Measurements from ENCODE around the gene CTDP1.

The CTDP1 gene

GRCh38 chr18:79644666-79645057 lies 34.9 kb upstream of the CTDP1 start (continued):
- TF ChIP-seq, protein P1, sequence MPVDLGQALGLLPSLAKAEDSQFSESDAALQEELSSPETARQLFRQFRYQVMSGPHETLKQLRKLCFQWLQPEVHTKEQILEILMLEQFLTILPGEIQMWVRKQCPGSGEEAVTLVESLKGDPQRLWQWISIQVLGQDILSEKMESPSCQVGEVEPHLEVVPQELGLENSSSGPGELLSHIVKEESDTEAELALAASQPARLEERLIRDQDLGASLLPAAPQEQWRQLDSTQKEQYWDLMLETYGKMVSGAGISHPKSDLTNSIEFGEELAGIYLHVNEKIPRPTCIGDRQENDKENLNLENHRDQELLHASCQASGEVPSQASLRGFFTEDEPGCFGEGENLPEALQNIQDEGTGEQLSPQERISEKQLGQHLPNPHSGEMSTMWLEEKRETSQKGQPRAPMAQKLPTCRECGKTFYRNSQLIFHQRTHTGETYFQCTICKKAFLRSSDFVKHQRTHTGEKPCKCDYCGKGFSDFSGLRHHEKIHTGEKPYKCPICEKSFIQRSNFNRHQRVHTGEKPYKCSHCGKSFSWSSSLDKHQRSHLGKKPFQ (tag by site-specific recombination; IDR thresholded peaks at IDR 0.05) = no peak
- TF ChIP-seq ZNF311 (tag by site-specific recombination; IDR thresholded peaks at IDR 0.05; ENCODE audit: borderline replicate concordance) (no peak), ZNF121 (tag by site-specific recombination; IDR thresholded peaks at IDR 0.05) (no peak), PRDM2 (tag by site-specific recombination; IDR thresholded peaks at IDR 0.05; ENCODE audit: borderline replicate concordance) (no peak), ZNF529 (tag by site-specific recombination; IDR thresholded peaks at IDR 0.05; ENCODE audit: insufficient replicate concordance) (no peak), ZBTB26 (tag by site-specific recombination; optimal IDR thresholded peaks at IDR 0.05) (no peak), ZNF16 (tag by site-specific recombination; IDR thresholded peaks at IDR 0.05; ENCODE audit: low read depth) (no peak)

DNA sequence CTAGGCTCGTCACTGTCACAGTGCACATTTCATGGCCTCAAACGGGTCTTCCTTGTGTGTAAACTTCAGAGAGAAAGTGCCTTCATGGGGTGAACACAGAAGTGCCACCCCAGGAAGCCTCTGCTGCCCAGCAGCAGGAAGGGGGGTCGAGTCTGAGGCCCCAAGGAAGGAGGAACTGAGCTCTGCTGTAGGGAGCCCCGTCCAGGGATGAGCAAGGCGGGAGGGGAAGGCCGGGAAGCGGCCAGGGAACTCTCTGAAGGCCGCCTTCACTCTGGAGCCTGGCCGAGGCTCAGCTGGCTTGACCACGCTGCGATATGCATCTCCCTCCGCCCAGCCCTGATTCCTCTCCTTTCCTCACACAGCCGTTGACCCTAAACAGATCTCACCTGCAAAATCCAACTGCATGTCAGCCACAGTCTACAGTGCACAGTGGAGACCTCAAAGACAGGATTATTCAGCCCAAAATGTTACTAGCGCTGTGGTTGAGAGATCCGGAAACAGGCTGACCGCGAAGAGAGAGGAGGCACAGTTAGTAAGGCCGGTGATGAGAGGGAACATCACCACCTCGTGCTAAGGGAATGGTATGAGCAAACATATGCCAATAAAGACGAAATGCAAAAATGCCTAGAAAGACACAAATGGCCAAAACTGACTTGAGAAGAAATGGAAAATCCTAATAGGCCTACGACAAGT lies 34.2 kb upstream of the CTDP1 start:
- CTCF ChIA-PET = interaction anchor here (0.7 to 6.6 kb wide), 9 partner anchors 8 to 348 kb away, joined by 3 to 92 read pairs (median 5); no protein-coding TSS in a partner anchor
- no peaks in the 10 kb centered on the region; the same call in 1 of the 2 replicates for H3K4me1 ChIP-seq (ENCODE audit: control insufficient read depth, insufficient read depth, low read length)
- H3K36me3 ChIP-seq (ENCODE audit: control insufficient read depth in 2 of 2, insufficient read depth in 1 of 2, low read length in 2 of 2) = no peaks in the 10 kb centered on the region
- no peak overlapping the region for H3K27ac ChIP-seq (ENCODE audit: extremely low read depth, low read depth, low read length)
- H3K9me3 ChIP-seq (ENCODE audit: control insufficient read depth, insufficient read depth, low read depth, low read length) = no peaks in the 10 kb centered on the region
- no peak for TF ChIP-seq ZNF184 (tag by site-specific recombination; IDR thresholded peaks at IDR 0.05)
- TF ChIP-seq ZNF302 (tag by site-specific recombination; IDR thresholded peaks at IDR 0.05; ENCODE audit: low read depth) = no peak
- no peak for TF ChIP-seq PRDM2 (tag by site-specific recombination; IDR thresholded peaks at IDR 0.05; ENCODE audit: borderline replicate concordance)
- no peak for TF ChIP-seq ZNF416 (tag by site-specific recombination; IDR thresholded peaks at IDR 0.05)
- TF ChIP-seq BCL11B (tag by site-specific recombination; IDR thresholded peaks at IDR 0.05; ENCODE audit: low read depth) = no peak
- no peak for TF ChIP-seq ZBTB8A (tag by site-specific recombination; IDR thresholded peaks at IDR 0.05)
- no peak for TF ChIP-seq GLI2 (tag by site-specific recombination; IDR thresholded peaks at IDR 0.05; ENCODE audit: borderline replicate concordance, low read depth)
- no peak for TF ChIP-seq HOXA7 (CRISPR knock-in tag; IDR thresholded peaks at IDR 0.05; ENCODE audit: borderline replicate concordance)
- no peak for TF ChIP-seq ZNF768 (tag by site-specific recombination; IDR thresholded peaks at IDR 0.05)
- no peak for TF ChIP-seq ZFP41 (tag by site-specific recombination; IDR thresholded peaks at IDR 0.05; ENCODE audit: borderline replicate concordance)
- H3K4me3 ChIP-seq (ENCODE audit: low read depth, low read length) = no peak overlapping the region
- POLR2A ChIA-PET = no interaction called here

Measured in HEK293 (cell line).